ENCODE data around the gene MRNIP. TPM values are rescaled to one million over a fixed set of nuclear protein-coding genes. Genes with fewer than 3 reads are reported as not detected.

Gene MRNIP
- total RNA-seq, 1 experiment from 2014 or later = 31.1 TPM

- Histone ChIP-seq H3K79me2 (ENCODE audit: insufficient read depth, low read length) (no peaks in the 10 kb centered on the region), H3K9me3 (ENCODE audit: control insufficient read depth, low read depth, low read length) (no peaks in the 10 kb centered on the region), H4K91ac (ENCODE audit: insufficient read length, low read depth, low read length) (no peak overlapping the region), H4K8ac (replicated peaks; ENCODE audit: insufficient read length, low read depth, low read length) (no peak overlapping the region), H3K27me3 (ENCODE audit: insufficient read depth, low read length) (no peaks in the 10 kb centered on the region), H3K56ac (ENCODE audit: insufficient read length, low read depth, low read length) (no peak overlapping the region), H2AFZ (ENCODE audit: low read length) (no peak overlapping the region), H3K4ac (ENCODE audit: low read depth, low read length) (no peak overlapping the region), H3K9ac (ENCODE audit: extremely low read depth, insufficient read length, low read length) (no peak overlapping the region), H3K79me1 (ENCODE audit: insufficient read depth, low read depth, low read length, poor library complexity, severe bottlenecking) (no peaks in the 10 kb centered on the region), H4K20me1 (ENCODE audit: control insufficient read depth, insufficient read depth, insufficient read length) (no peaks in the 10 kb centered on the region), H3K14ac (ENCODE audit: insufficient read depth, low read length) (no peak overlapping the region), H3K23me2 (ENCODE audit: insufficient read length, low read depth, low read length, poor library complexity, severe bottlenecking) (peaks cover 3% of the 10 kb centered on the region), H2BK20ac (ENCODE audit: low read depth, low read length, poor library complexity, severe bottlenecking) (no peak overlapping the region), H2AK5ac (ENCODE audit: insufficient read length, low read length) (no peak overlapping the region), H2BK5ac (ENCODE audit: insufficient read length, low read length) (no peak overlapping the region), H3T11ph (ENCODE audit: low read length) (no peak overlapping the region), H3K18ac (ENCODE audit: insufficient read length, low read depth, low read length) (no peak overlapping the region), H2BK120ac (ENCODE audit: low read depth, low read length, poor library complexity, severe bottlenecking) (no peak overlapping the region), H2BK15ac (ENCODE audit: low read depth, low read length) (no peak overlapping the region), H2BK12ac (ENCODE audit: insufficient read length, low read depth, low read length) (no peak overlapping the region), H4K5ac (ENCODE audit: insufficient read length, low read depth, low read length) (no peak overlapping the region), H3K4me2 (ENCODE audit: insufficient read depth, insufficient read length, low read length) (no peak overlapping the region), H3K4me1 (ENCODE audit: insufficient read depth, low read length) (no peaks in the 10 kb centered on the region), H3K23ac (ENCODE audit: insufficient read length, low read depth, low read length) (no peak overlapping the region), H3K27ac (ENCODE audit: insufficient read length, low read depth, low read length) (no peak overlapping the region)
- Mint-ChIP-seq H3K4me3 (no peak overlapping the region), H3K4me1 (peaks cover 23 to 33% of the 10 kb centered on the region in 2 experiments), H3K36me3 (ENCODE audit: insufficient read depth in 1 of 3, low read depth in 3 of 3) (peaks cover 21 to 42% (median 35%) of the 10 kb centered on the region in 3 experiments; a peak in 6 of 7 replicates), H3K9me3 (no peaks in the 10 kb centered on the region), H3K27me3 (ENCODE audit: low read depth) (peaks cover 4% of the 10 kb centered on the region), H3K27ac (no peak overlapping the region)
- WGBS (ENCODE audit: extremely low coverage, insufficient read length, low lambda C conversion rate) = no CpG with 5 or more reads among the region's 23 CpGs
- DNase-seq = no peak
- TF ChIP-seq, protein P1, sequence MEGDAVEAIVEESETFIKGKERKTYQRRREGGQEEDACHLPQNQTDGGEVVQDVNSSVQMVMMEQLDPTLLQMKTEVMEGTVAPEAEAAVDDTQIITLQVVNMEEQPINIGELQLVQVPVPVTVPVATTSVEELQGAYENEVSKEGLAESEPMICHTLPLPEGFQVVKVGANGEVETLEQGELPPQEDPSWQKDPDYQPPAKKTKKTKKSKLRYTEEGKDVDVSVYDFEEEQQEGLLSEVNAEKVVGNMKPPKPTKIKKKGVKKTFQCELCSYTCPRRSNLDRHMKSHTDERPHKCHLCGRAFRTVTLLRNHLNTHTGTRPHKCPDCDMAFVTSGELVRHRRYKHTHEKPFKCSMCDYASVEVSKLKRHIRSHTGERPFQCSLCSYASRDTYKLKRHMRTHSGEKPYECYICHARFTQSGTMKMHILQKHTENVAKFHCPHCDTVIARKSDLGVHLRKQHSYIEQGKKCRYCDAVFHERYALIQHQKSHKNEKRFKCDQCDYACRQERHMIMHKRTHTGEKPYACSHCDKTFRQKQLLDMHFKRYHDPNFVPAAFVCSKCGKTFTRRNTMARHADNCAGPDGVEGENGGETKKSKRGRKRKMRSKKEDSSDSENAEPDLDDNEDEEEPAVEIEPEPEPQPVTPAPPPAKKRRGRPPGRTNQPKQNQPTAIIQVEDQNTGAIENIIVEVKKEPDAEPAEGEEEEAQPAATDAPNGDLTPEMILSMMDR (conservative IDR thresholded peaks at IDR 0.05) = no peak
Measured at GRCh38 chr5:179798144-179798770, 60.4 kb downstream of the MRNIP start.

Data from H9 (cell line).